HEK293 (cell line): Measurements from ENCODE around the gene ETV3.

Experiments used
- KLF10 ChIP-seq: fragments of 450-650 bp; IDR thresholded peaks from 2 replicates; pipeline ENCODE4 v1.5.1; 2018; ENCODE audit warnings: missing biosample characterization, mild to moderate bottlenecking, missing genetic modification characterization
- KLF16 ChIP-seq: fragments of 450-650 bp; formaldehyde crosslinking; IDR thresholded peaks from 2 replicates; pipeline ENCODE4 v1.5.1; 2017; ENCODE audit warnings: missing biosample characterization, missing genetic modification characterization
- REST ChIP-seq: fragments of 450-650 bp; formaldehyde crosslinking; IDR thresholded peaks from 2 replicates; pipeline ENCODE4 v1.5.1; 2016; ENCODE audit warnings: missing biosample characterization, missing genetic modification characterization
- TCF7L2 ChIP-seq: IDR thresholded peaks from 2 replicates; pipeline ENCODE4 v1.6.1; 2011; ENCODE audit warnings: low read depth, mild to moderate bottlenecking, inconsistent platforms, low read length, moderate library complexity, borderline replicate concordance
- ZNF155 ChIP-seq: fragments of 450-650 bp; formaldehyde crosslinking; IDR thresholded peaks from 2 replicates; pipeline ENCODE4 v1.5.1; 2016; ENCODE audit warnings: missing biosample characterization, missing genetic modification characterization
- ZNF274 ChIP-seq, 2 experiments: fragments of 200-500 bp in 1 of 2; fragments of 450-650 bp in 1 of 2; sonication (Bioruptor generic) in 1 of 2; formaldehyde crosslinking in 1 of 2; IDR thresholded peaks; 2 replicates each; pipeline versions ENCODE4 v1.5.1 to v1.6.1; 2014 to 2016; ENCODE audit warnings: borderline replicate concordance in 1 of 2, inconsistent platforms in 1 of 2, low read length in 1 of 2, missing biosample characterization in 1 of 2, missing genetic modification characterization in 1 of 2
- ZNF37A ChIP-seq: fragments of 450-650 bp; IDR thresholded peaks from 2 replicates; pipeline ENCODE4 v1.5.1; 2018; ENCODE audit warnings: missing biosample characterization, missing genetic modification characterization
- ZNF449 ChIP-seq: fragments of 450-650 bp; formaldehyde crosslinking; IDR thresholded peaks from 2 replicates; pipeline ENCODE4 v1.5.1; 2017; ENCODE audit warnings: missing biosample characterization, mild to moderate bottlenecking, missing genetic modification characterization, moderate library complexity
- ZNF76 ChIP-seq: fragments of 450-650 bp; formaldehyde crosslinking; IDR thresholded peaks from 2 replicates; pipeline ENCODE4; 2016; ENCODE audit warnings: low read depth, missing biosample characterization, missing genetic modification characterization, borderline replicate concordance
- ZNF830 ChIP-seq: fragments of 450-650 bp; IDR thresholded peaks from 2 replicates; pipeline ENCODE4 v1.5.0; 2018; ENCODE audit warnings: missing biosample characterization, missing genetic modification characterization, low read depth, mild to moderate bottlenecking, moderate library complexity
- ZXDB ChIP-seq: fragments of 450-650 bp; formaldehyde crosslinking; IDR thresholded peaks from 2 replicates; pipeline ENCODE4 v1.5.1; 2016; ENCODE audit warnings: missing biosample characterization, missing genetic modification characterization
- TF ChIP-seq, protein P1 (sequence below): fragments of 450-650 bp; formaldehyde crosslinking; IDR thresholded peaks from 2 replicates; pipeline ENCODE4 v1.5.1; 2016; ENCODE audit warnings: missing biosample characterization, missing genetic modification characterization
- TF ChIP-seq, protein P2 (sequence below): sonication (generic); formaldehyde crosslinking; IDR thresholded peaks from 2 replicates; pipeline ENCODE4 v1.8.1; 2022; ENCODE audit warnings: mild to moderate bottlenecking, moderate library complexity, missing genetic modification reagents
- TF ChIP-seq, protein P3 (sequence below): fragments of 450-650 bp; formaldehyde crosslinking; conservative IDR thresholded peaks from 2 replicates; pipeline ENCODE4 v1.5.1; 2016; ENCODE audit warnings: low read depth, missing biosample characterization, missing genetic modification characterization

- TF ChIP-seq, protein P1, sequence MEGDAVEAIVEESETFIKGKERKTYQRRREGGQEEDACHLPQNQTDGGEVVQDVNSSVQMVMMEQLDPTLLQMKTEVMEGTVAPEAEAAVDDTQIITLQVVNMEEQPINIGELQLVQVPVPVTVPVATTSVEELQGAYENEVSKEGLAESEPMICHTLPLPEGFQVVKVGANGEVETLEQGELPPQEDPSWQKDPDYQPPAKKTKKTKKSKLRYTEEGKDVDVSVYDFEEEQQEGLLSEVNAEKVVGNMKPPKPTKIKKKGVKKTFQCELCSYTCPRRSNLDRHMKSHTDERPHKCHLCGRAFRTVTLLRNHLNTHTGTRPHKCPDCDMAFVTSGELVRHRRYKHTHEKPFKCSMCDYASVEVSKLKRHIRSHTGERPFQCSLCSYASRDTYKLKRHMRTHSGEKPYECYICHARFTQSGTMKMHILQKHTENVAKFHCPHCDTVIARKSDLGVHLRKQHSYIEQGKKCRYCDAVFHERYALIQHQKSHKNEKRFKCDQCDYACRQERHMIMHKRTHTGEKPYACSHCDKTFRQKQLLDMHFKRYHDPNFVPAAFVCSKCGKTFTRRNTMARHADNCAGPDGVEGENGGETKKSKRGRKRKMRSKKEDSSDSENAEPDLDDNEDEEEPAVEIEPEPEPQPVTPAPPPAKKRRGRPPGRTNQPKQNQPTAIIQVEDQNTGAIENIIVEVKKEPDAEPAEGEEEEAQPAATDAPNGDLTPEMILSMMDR: no peak
- no peak for TF ChIP-seq TCF7L2
- no peak for TF ChIP-seq ZXDB (tag by site-specific recombination)
- no peak for TF ChIP-seq ZNF37A
- TF ChIP-seq, protein P2, sequence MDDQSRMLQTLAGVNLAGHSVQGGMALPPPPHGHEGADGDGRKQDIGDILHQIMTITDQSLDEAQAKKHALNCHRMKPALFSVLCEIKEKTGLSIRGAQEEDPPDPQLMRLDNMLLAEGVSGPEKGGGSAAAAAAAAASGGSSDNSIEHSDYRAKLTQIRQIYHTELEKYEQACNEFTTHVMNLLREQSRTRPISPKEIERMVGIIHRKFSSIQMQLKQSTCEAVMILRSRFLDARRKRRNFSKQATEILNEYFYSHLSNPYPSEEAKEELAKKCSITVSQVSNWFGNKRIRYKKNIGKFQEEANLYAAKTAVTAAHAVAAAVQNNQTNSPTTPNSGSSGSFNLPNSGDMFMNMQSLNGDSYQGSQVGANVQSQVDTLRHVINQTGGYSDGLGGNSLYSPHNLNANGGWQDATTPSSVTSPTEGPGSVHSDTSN (CRISPR knock-in tag): no peak
- TF ChIP-seq ZNF830 (tag by site-specific recombination): no peak
- no peak for TF ChIP-seq KLF16 (tag by site-specific recombination)
- TF ChIP-seq, protein P3, sequence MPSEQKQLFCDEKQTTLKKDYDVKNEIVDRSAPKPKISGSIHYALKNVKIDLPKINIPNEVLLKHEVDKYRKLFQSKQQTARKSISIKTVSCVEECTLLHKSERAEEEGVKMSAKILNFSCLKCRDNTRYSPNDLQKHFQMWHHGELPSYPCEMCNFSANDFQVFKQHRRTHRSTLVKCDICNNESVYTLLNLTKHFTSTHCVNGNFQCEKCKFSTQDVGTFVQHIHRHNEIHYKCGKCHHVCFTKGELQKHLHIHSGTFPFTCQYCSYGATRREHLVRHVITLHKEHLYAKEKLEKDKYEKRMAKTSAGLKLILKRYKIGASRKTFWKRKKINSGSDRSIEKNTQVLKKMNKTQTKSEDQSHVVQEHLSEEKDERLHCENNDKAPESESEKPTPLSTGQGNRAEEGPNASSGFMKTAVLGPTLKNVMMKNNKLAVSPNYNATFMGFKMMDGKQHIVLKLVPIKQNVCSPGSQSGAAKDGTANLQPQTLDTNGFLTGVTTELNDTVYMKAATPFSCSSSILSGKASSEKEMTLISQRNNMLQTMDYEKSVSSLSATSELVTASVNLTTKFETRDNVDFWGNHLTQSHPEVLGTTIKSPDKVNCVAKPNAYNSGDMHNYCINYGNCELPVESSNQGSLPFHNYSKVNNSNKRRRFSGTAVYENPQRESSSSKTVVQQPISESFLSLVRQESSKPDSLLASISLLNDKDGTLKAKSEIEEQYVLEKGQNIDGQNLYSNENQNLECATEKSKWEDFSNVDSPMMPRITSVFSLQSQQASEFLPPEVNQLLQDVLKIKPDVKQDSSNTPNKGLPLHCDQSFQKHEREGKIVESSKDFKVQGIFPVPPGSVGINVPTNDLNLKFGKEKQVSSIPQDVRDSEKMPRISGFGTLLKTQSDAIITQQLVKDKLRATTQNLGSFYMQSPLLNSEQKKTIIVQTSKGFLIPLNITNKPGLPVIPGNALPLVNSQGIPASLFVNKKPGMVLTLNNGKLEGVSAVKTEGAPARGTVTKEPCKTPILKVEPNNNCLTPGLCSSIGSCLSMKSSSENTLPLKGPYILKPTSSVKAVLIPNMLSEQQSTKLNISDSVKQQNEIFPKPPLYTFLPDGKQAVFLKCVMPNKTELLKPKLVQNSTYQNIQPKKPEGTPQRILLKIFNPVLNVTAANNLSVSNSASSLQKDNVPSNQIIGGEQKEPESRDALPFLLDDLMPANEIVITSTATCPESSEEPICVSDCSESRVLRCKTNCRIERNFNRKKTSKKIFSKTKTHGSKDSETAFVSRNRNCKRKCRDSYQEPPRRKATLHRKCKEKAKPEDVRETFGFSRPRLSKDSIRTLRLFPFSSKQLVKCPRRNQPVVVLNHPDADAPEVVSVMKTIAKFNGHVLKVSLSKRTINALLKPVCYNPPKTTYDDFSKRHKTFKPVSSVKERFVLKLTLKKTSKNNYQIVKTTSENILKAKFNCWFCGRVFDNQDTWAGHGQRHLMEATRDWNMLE (tag by site-specific recombination): no peak
- no peak for TF ChIP-seq ZNF274 (IDR thresholded peaks at IDR 0.05; ENCODE audit: low read length)
- TF ChIP-seq ZNF274 (tag by site-specific recombination; IDR thresholded peaks at IDR 0.05; ENCODE audit: borderline replicate concordance): no peak
- no peak for TF ChIP-seq REST (tag by site-specific recombination)
- no peak for TF ChIP-seq ZNF155
- TF ChIP-seq ZNF76: no peak
- TF ChIP-seq KLF10 (tag by site-specific recombination): no peak
- TF ChIP-seq ZNF449: no peak
Observed at GRCh38 chr1:157090771-157091170, 47.4 kb downstream of the ETV3 start.
